ENCODE measurements around the gene C20orf144.

DNA sequence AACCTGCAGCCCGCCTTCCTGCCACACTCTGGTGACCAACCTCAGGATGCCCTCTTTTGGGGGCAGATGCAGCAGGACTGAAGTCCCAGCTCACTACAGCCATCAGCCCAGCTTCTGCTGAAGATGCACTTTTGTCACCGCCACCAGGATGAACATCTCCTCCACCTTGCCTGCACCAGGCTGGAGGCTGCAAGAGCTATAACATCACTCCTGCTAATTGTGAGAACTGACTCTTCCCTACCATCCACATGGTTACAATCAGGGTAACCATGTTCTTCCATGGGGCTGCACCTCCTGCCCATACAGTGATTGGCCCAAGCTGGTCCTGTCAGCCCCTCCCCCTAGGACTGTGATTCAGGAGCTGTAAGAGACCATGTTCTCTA lies 2.6 kb downstream of the C20orf144 start:
- TF ChIP-seq EGR1 (IDR thresholded peaks at IDR 0.05) (no peak), TAF1 (IDR thresholded peaks at IDR 0.05; ENCODE audit: low read depth) (no peak), ZBTB7A (IDR thresholded peaks at IDR 0.05; ENCODE audit: low read depth) (no peak), CEBPB (IDR thresholded peaks at IDR 0.05) (no peak), EP300 (IDR thresholded peaks at IDR 0.05; ENCODE audit: borderline replicate concordance) (no peak), FOXM1 (IDR thresholded peaks at IDR 0.05; ENCODE audit: borderline replicate concordance, low read depth) (no peak), YY1 (IDR thresholded peaks at IDR 0.05; ENCODE audit: low read depth) (no peak), RAD21 (IDR thresholded peaks at IDR 0.05; ENCODE audit: low read depth) (no peak), CREB1 (IDR thresholded peaks at IDR 0.05; ENCODE audit: low read depth) (no peak), TEAD4 (IDR thresholded peaks at IDR 0.05) (no peak), NFIC (IDR thresholded peaks at IDR 0.05) (no peak)
- TF ChIP-seq, protein P1, sequence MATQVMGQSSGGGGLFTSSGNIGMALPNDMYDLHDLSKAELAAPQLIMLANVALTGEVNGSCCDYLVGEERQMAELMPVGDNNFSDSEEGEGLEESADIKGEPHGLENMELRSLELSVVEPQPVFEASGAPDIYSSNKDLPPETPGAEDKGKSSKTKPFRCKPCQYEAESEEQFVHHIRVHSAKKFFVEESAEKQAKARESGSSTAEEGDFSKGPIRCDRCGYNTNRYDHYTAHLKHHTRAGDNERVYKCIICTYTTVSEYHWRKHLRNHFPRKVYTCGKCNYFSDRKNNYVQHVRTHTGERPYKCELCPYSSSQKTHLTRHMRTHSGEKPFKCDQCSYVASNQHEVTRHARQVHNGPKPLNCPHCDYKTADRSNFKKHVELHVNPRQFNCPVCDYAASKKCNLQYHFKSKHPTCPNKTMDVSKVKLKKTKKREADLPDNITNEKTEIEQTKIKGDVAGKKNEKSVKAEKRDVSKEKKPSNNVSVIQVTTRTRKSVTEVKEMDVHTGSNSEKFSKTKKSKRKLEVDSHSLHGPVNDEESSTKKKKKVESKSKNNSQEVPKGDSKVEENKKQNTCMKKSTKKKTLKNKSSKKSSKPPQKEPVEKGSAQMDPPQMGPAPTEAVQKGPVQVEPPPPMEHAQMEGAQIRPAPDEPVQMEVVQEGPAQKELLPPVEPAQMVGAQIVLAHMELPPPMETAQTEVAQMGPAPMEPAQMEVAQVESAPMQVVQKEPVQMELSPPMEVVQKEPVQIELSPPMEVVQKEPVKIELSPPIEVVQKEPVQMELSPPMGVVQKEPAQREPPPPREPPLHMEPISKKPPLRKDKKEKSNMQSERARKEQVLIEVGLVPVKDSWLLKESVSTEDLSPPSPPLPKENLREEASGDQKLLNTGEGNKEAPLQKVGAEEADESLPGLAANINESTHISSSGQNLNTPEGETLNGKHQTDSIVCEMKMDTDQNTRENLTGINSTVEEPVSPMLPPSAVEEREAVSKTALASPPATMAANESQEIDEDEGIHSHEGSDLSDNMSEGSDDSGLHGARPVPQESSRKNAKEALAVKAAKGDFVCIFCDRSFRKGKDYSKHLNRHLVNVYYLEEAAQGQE (IDR thresholded peaks at IDR 0.05; ENCODE audit: low read depth): no peak
- TF ChIP-seq, protein P2, sequence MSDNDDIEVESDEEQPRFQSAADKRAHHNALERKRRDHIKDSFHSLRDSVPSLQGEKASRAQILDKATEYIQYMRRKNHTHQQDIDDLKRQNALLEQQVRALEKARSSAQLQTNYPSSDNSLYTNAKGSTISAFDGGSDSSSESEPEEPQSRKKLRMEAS (IDR thresholded peaks at IDR 0.05): no peak
- TF ChIP-seq, protein P3, sequence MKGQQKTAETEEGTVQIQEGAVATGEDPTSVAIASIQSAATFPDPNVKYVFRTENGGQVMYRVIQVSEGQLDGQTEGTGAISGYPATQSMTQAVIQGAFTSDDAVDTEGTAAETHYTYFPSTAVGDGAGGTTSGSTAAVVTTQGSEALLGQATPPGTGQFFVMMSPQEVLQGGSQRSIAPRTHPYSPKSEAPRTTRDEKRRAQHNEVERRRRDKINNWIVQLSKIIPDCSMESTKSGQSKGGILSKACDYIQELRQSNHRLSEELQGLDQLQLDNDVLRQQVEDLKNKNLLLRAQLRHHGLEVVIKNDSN (IDR thresholded peaks at IDR 0.05): no peak

Data from Ishikawa (cell line).